Activated CD4-positive, alpha-beta T cell treated with anti-CD3 and anti-CD28 coated beads for 1 hour (primary cell): Measurements from ENCODE around the gene MSLN.

Experiments used
- DNase-seq: peaks from one replicate; pipeline ENCODE4 v3.0.0-alpha.2; 2020

Gene MSLN

DNA sequence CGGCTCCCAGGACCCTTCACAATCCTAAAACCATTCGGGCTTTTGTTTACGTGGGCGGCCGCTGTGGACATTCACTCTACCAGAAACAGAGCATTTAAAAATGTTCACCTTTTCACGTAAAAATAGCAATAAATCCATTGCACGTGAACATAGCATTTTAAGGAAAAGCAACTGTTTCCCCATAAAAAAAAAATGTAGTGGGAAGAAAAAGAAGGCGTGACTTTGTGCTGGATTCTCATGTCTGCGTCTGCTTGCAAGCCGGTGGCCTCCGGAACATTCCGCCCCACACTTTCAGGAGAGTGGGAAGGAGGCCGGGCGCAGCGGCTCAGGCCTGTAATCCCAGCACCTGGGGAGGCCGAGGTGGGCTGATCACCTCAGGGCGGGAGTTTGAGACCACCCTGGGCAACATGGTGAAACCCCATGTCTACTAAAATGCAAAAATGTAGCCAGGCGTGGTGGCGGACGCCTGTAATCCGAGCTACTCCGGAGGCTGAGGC, 53.4 kb downstream of the MSLN start:
- no peak for DNase-seq

GRCh38 chr16:814974-815373, 54.4 kb downstream of the MSLN start:
- no peak for DNase-seq

GRCh38 chr16:815861-816260, 55.3 kb downstream of the MSLN start:
- no peak for DNase-seq

DNA sequence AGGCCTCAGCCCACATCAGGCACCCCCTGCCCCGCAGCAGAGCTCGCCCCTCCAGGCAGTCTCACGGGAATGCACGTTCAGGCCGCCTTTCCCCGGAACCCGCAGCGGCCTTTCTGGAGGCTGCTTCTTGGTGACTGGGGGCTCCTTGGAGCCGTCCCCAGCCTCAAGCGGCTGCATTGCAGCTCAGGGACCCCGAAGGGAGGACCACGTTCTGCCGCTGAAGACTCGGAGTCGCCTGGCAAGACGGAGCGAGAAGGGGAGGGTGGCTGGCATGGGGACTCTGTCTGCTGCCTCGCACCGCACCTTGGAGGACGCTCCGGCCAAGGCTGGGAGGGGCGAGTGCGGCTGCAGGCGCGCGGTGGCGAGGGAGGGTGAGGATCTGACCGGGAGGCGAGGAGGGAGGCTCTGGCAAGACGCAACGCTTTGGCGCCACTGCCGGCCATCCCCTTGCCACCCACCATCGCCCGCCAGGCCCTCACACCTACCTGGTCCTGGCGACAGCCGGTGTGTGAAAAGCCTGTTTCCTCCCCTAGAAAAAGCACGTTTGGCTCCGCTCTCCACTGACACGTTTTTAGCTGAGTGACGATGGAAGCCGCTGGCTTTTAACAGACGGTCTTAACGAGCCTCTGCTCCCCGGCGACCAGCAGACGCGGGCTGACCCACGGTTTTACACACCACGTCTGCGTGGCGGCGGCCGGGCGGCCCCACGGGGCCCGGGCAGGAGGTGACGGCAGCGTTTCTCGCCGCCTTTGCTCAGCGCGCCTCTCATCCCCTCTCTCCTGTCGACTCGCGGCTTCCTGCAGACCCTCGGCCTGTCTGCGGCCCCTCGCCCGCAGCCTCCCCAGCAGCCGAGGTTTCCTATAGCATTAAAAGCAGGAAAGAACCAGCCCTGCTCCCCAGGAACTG, 56.7 kb downstream of the MSLN start:
- no peak for DNase-seq

DNA sequence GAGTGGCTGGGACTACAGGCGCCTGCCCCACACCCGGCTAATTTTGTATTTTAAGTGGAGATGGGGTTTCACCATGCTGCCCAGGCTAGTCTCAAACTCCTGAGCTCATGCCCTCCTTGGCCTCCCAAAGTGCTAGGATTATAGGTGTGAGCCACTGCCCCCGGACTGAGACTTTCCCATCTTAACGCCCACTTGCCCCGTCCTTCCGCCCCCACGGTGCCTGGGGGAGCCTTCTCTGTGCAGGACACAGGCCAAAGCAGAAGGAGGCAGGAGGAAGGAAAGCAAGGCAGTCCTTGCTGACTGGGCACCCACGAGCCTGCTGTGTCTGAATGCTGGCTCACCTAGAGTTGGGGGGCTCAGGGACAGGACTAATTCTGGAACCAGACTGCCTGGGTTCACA, 57.6 kb downstream of the MSLN start:
- no peak for DNase-seq
